IMR-90 (cell line): ENCODE results near the gene NTM. TPM values are rescaled to one million over a fixed set of nuclear protein-coding genes. Genes with fewer than 3 reads are reported as not detected.

Experiments used
- ATAC-seq: fragments of 200-7000 bp; cut with Tn5 transposase; 2 replicates; pipeline ENCODE4 v1.9.1; 2020; ENCODE audit warnings: low read depth, mild to moderate bottlenecking, moderate library complexity
- BruUV-seq: library from RNA; stranded (reverse); fragments of 400-500 nt; replicated peaks from 2 replicates; lab custom pipeline; 2021; lab: Mats Ljungman, UMichigan
- CTCF ChIA-PET: fragments of 300-600 bp; formaldehyde crosslinking; extraction: SDS; loops from one replicate; lab custom pipeline; 2021; ENCODE audit warnings: antibody characterized with exemption; lab: Yijun Ruan, JAX
- POLR2A ChIA-PET: fragments of 300-600 bp; sonication (Branson Sonifier 250); formaldehyde crosslinking; loops from one replicate; lab custom pipeline; 2022; ENCODE audit warnings: antibody characterized with exemption; ENCODE audit not compliant: unreplicated experiment; lab: Charles Lee
- DNase-seq: peaks from one replicate; pipeline ENCODE4 v3.0.0; 2013
- H2AFZ ChIP-seq: replicated peaks from 2 replicates; pipeline ENCODE3; 2013; ENCODE audit warnings: low read length, mild to moderate bottlenecking; ENCODE audit not compliant: poor library complexity
- H2AK5ac ChIP-seq: 2 replicates; pipeline ENCODE4 v1.6.1; 2013; ENCODE audit warnings: low read depth, low read length, inconsistent platforms
- H2AK9ac ChIP-seq: replicated peaks from 2 replicates; pipeline ENCODE3; 2013; ENCODE audit warnings: mild to moderate bottlenecking, low read depth, low read length, moderate library complexity; ENCODE audit not compliant: poor library complexity
- H2BK120ac ChIP-seq: 2 replicates; pipeline ENCODE4 v1.6.1; 2013; ENCODE audit warnings: low read depth, low read length, inconsistent platforms
- H2BK15ac ChIP-seq: 3 replicates; pipeline ENCODE4 v1.6.1; 2013; ENCODE audit warnings: low read depth, low read length, inconsistent platforms
- H2BK20ac ChIP-seq: 2 replicates; pipeline ENCODE4 v1.6.1; 2013; ENCODE audit warnings: low read depth, mild to moderate bottlenecking, inconsistent platforms, low read length, moderate library complexity
- H2BK5ac ChIP-seq: 2 replicates; pipeline ENCODE4 v1.6.1; 2013; ENCODE audit warnings: mild to moderate bottlenecking, low read depth, low read length, inconsistent platforms; ENCODE audit not compliant: poor library complexity, severe bottlenecking
- H3K14ac ChIP-seq: replicated peaks from 2 replicates; pipeline ENCODE4 v1.6.1; 2013; ENCODE audit warnings: low read depth, low read length, inconsistent platforms
- H3K18ac ChIP-seq: 2 replicates; pipeline ENCODE4 v1.6.1; 2013; ENCODE audit warnings: low read depth, low read length, control low read depth
- H3K23ac ChIP-seq: 2 replicates; pipeline ENCODE4 v1.6.1; 2013; ENCODE audit warnings: low read depth, low read length, inconsistent platforms
- H3K27ac ChIP-seq: 2 replicates; pipeline ENCODE4 v1.5.1; 2013; ENCODE audit warnings: mild to moderate bottlenecking, control low read depth, low read length; ENCODE audit not compliant: insufficient read depth
- H3K27me3 ChIP-seq: 2 replicates; pipeline ENCODE4 v1.6.1; 2013; ENCODE audit warnings: low read length; ENCODE audit not compliant: control insufficient read depth, insufficient read depth
- H3K36me3 ChIP-seq: 2 replicates; pipeline ENCODE4 v1.6.1; 2013; ENCODE audit warnings: low read length, mixed read lengths; ENCODE audit not compliant: control insufficient read depth, insufficient read depth
- H3K4ac ChIP-seq: 2 replicates; pipeline ENCODE4 v1.6.1; 2013; ENCODE audit warnings: low read depth, low read length, inconsistent platforms
- H3K4me1 ChIP-seq: 2 replicates; pipeline ENCODE4 v1.6.1; 2013; ENCODE audit warnings: low read length, mixed read lengths; ENCODE audit not compliant: control insufficient read depth, insufficient read depth
- H3K4me2 ChIP-seq: 2 replicates; pipeline ENCODE4 v1.6.1; 2013; ENCODE audit warnings: low read depth, mild to moderate bottlenecking, control low read depth, low read length, moderate library complexity
- H3K4me3 ChIP-seq: 2 replicates; pipeline ENCODE4 v1.5.1; 2013; ENCODE audit warnings: low read depth, mild to moderate bottlenecking, control low read depth, low read length, moderate library complexity; ENCODE audit not compliant: insufficient read depth
- H3K56ac ChIP-seq: 2 replicates; pipeline ENCODE4 v1.6.1; 2013; ENCODE audit warnings: low read length, inconsistent platforms; ENCODE audit not compliant: insufficient read depth; ENCODE audit errors: extremely low read depth
- H3K79me1 ChIP-seq, 2 experiments: 2 replicates each; pipeline ENCODE4 v1.6.1; 2013; ENCODE audit warnings: low read length in 2 of 2, inconsistent platforms in 1 of 2, low read depth in 1 of 2
- H3K9ac ChIP-seq: 2 replicates; pipeline ENCODE4 v1.6.1; 2013; ENCODE audit warnings: low read depth, low read length, control low read depth
- H3K9me1 ChIP-seq: 2 replicates; pipeline ENCODE4 v1.6.1; 2013; ENCODE audit warnings: low read length, inconsistent platforms; ENCODE audit not compliant: insufficient read depth
- H3K9me3 ChIP-seq: 2 replicates; pipeline ENCODE4 v1.6.1; 2013; ENCODE audit warnings: low read length; ENCODE audit not compliant: control insufficient read depth, insufficient read depth
- H4K20me1 ChIP-seq: 2 replicates; pipeline ENCODE4 v1.6.1; 2013; ENCODE audit warnings: low read length, inconsistent platforms; ENCODE audit not compliant: insufficient read depth
- H4K5ac ChIP-seq: 2 replicates; pipeline ENCODE4 v1.6.1; 2013; ENCODE audit warnings: mild to moderate bottlenecking, low read depth, low read length, control low read depth
- H4K8ac ChIP-seq, 2 experiments: 2 replicates each; pipeline ENCODE4 v1.6.1; 2013; ENCODE audit warnings: low read depth in 2 of 2, low read length in 2 of 2, control low read depth in 1 of 2, inconsistent platforms in 1 of 2
- H4K91ac ChIP-seq: 2 replicates; pipeline ENCODE4 v1.6.1; 2013; ENCODE audit warnings: low read depth, low read length, inconsistent platforms; ENCODE audit not compliant: insufficient read depth
- MAFK ChIP-seq: IDR thresholded peaks from 2 replicates; pipeline ENCODE4 v1.6.1; 2012; ENCODE audit warnings: low read depth, low read length, improper control_type of control experiment
- RCOR1 ChIP-seq: IDR thresholded peaks from 2 replicates; pipeline ENCODE4 v1.6.1; 2012; ENCODE audit warnings: mild to moderate bottlenecking, low read length, improper control_type of control experiment; ENCODE audit not compliant: insufficient replicate concordance
- WGBS, 2 experiments: methylation state at CpG; one replicate each; pipeline versions ENCODE4 v1.1.5 to v1.1.7; 2013; ENCODE audit warnings: missing lambda C conversion rate in 2 of 2; ENCODE audit not compliant: insufficient read length in 1 of 2; ENCODE audit errors: extremely low coverage in 2 of 2; 5-methylcytosine and 5-hydroxymethylcytosine counted together
- dilution Hi-C: fragments of 300-500 bp; cut with HindIII; formaldehyde crosslinking; loops from one replicate; pipeline ENCODE4 v1.14.3; 2018; ENCODE audit warnings: low sequenced_read_pairs; ENCODE audit not compliant: unreplicated experiment
- in situ Hi-C: fragments of 300-500 bp; cut with MboI; formaldehyde crosslinking; loops from 3 replicates; pipeline ENCODE4 v1.14.3; 2019; ENCODE audit warnings: low sequenced_read_pairs, inconsistent platforms, mixed read lengths
- intact Hi-C: fragments of 100-400 bp; cut with micrococcal nuclease; formaldehyde crosslinking; loops from 2 replicates; pipeline ENCODE4 v1.10.0; 2022
- polyA plus RNA-seq, 3 experiments: library from polyadenylated mRNA; depleted of rRNA; stranded (reverse); fragments of >200 nt; gene quantifications; 2 replicates each; pipeline ENCODE4 v1.2.3, GENCODE V29; 2012; ENCODE audit warnings: low replicate concordance in 1 of 3
- total RNA-seq: library from RNA; depleted of rRNA; stranded (reverse); fragments of >200 nt; gene quantifications from 2 replicates; pipeline ENCODE4 v1.2.3, GENCODE V29; 2012

Gene NTM
- total and polyA plus RNA-seq, 2 of the 4 experiments (the other 2 are of a cell fraction), result 19.5 to 25.5 TPM

DNA sequence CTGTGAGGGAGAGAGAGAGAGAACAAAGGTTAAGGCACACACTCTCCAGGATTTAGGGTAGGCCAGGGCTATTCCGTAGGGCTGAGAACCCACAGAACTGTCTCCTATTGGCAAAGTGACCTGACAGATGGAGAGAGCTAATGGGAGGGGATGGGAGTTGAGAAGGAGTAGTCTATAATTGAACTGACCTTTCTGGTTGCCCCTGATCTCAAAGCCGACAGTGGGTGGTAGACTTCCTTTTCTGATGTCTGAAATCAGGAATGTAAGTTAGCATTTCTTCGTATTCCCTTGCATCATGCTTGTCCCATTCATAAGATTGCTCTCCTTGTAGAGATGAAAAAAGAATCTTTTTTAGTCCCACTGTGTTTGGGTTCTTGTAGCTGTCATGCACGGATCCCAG is 210.1 kb downstream of the NTM start:
- no peaks in the 10 kb centered on the region for H3K4me1 ChIP-seq
- H3K27ac ChIP-seq, result no peak overlapping the region
- no peak overlapping the region for H2AK9ac ChIP-seq
- BruUV-seq, result no TSS peak
- H3K79me1 ChIP-seq, result no peaks in the 10 kb centered on the region
- WGBS, 2 experiments, result 92% methylated on average over 2 of the region's 4 CpGs; no CpG with 5 or more reads in 1 of the 2 experiments
- no peaks in the 10 kb centered on the region for H3K9me3 ChIP-seq
- H4K8ac ChIP-seq, result no peak overlapping the region
- ChIA-PET POLR2A (no interaction called here), CTCF (interaction anchor here (0.6 to 3.3 kb wide), 6 partner anchors 9 to 136 kb away, joined by 3 to 23 read pairs (median 3); no protein-coding TSS in a partner anchor)
- intact Hi-C loops (loop anchor here (1.0 kb wide), 1 partner anchor 94 kb away; no protein-coding TSS in a partner anchor), dilution Hi-C loops (no loop called here), in situ Hi-C loops (no loop called here)
- no peak overlapping the region for H3K9ac ChIP-seq
- H3K36me3 ChIP-seq, result no peaks in the 10 kb centered on the region
- no peak overlapping the region for H2BK15ac ChIP-seq
- no peak overlapping the region for H4K5ac ChIP-seq
- no peak overlapping the region for H4K91ac ChIP-seq
- no peak overlapping the region for H3K18ac ChIP-seq
- no peak overlapping the region for H3K56ac ChIP-seq
- no peaks in the 10 kb centered on the region for H3K9me1 ChIP-seq
- no peak for DNase-seq
- peaks cover 7% of the 10 kb centered on the region; the same call in 1 of the 2 replicates for H3K27me3 ChIP-seq
- H2BK5ac ChIP-seq, result no peak overlapping the region
- H2BK120ac ChIP-seq, result no peak overlapping the region
- no peak overlapping the region for H2AFZ ChIP-seq
- no peak for ATAC-seq
- H2BK20ac ChIP-seq, result no peak overlapping the region
- no peak overlapping the region for H2AK5ac ChIP-seq
- TF ChIP-seq MAFK (no peak), RCOR1 (no peak)
- no peaks in the 10 kb centered on the region for H4K20me1 ChIP-seq
- no peak overlapping the region for H3K4ac ChIP-seq
- no peak overlapping the region for H3K14ac ChIP-seq
- H3K4me3 ChIP-seq, result no peak overlapping the region
- H3K4me2 ChIP-seq, result no peak overlapping the region
- no peak overlapping the region for H3K23ac ChIP-seq
